T-helper 1 cell treated with Interleukin-12 subunit alpha and Interleukin-12 subunit beta and Interleukin-4 antibody, amounts not matched to agents 30 ng/mL and 1 ng/mL, for 36 hours (primary cell): ENCODE results near the gene POLR2F. TPM values are rescaled to one million over a fixed set of nuclear protein-coding genes. Genes with fewer than 3 reads are reported as not detected.

ENCODE experiments used
- intact Hi-C: fragments of 100-400 bp; cut with micrococcal nuclease; formaldehyde crosslinking; loops from one replicate; pipeline ENCODE4 v1.15.1; 2024
- total RNA-seq: library from RNA; stranded (reverse); gene quantifications from 2 replicates; pipeline ENCODE4 v1.2.3, GENCODE V29; 2022

The POLR2F gene
- total RNA-seq, 1 donor from 2014 or later = 71.7 TPM

DNA sequence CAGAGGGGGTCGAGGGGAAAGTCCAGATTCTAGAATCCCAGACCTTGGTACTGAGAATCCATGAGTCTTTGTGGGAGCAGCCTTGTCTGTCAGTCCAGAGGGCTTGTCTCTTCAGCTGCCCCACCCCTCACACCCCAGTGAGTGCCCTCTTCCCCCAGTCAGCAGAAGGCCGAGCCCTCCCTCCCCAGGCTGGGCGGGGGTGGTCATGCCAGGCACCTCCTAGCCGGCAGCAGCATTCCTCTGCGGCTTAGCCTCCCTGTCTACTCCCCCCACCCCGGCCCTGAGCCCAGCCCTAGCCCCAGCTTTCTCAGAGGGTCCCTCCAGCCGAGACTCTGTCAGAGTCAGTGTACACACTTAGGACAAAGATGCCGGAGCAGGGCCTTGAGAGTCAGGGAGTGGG lies 26.3 kb downstream of the POLR2F start:
- intact Hi-C loops = no loop called here

DNA sequence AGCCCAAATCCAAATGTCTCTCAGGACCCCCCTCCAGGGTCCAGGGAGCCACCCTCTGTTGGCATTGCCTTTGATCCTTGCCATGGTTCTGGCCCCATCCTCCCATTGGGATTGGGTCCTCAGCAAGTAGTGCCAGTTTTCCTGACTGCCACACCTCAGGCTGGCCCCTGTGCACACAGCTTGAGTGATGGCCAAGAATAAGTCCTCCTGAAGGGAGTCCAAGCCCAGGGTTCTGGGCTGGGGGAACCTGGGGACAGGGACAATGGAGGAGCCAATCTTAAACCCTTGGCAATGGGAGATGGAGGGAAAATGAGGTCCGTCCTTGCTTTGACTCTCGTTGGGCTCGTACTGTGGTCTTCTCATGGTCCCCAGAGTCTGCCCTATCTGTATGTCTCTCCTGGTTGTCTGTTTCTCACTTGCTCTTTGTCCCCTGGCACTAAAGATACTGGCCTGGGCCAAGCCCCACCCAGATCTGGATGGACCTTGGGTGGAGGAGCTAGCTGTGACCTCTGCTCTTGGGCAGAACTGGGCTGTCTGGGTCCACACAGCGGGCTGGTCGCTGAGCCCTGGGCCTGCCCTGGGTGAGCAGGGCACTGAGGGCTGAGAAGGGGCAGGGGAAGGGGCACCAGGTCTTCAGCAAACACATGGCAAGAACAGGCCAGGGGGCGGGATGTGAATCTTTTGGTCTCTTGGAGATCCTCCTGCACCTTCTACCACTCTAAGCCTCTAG lies 27.9 kb downstream of the POLR2F start:
- intact Hi-C loops = no loop called here

- intact Hi-C loops = no loop called here
Observed at GRCh38 chr22:37982151-37982785, 28.8 kb downstream of the POLR2F start.

- intact Hi-C loops = no loop called here
Observed at GRCh38 chr22:37982938-37983859, 29.7 kb downstream of the POLR2F start.

- intact Hi-C loops = no loop called here
Observed at GRCh38 chr22:37983860-37984791, 30.6 kb downstream of the POLR2F start, which contains the start of gene SOX10. Gene SOX10, minus strand, starts transcription at chr22:37984555. Its CDS starts 771 bp downstream, at chr22:37983784.

DNA sequence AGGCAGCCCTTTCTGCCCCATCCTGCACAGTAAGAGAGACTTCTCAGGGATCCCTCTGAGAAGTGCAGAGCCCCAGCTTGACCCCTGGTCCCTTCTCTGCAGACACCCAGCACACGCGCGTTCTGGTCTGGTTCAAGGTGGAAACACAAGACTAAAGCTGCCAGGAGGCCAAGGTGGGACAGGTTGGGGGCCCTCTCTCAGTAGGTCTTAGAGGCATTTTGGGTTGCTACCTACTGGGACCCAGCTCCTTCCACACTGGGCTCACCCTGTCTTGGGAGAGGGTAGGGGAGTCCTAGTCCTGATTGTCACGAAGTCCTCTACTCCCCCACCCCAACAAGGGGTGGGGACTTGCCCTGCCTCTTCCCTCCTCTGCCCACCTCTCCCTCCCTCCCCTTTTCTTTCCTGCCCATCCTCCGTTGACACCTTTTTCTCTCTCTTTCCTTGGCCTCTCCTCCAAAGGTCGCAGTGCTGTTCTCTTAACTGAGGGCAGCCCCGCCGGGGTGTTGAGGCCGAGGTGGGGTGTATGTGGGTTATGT lies 31.6 kb downstream of the POLR2F start:
- intact Hi-C loops = loop anchor here (5.0 kb wide), 1 partner anchor 82 kb away; no protein-coding TSS in a partner anchor

DNA sequence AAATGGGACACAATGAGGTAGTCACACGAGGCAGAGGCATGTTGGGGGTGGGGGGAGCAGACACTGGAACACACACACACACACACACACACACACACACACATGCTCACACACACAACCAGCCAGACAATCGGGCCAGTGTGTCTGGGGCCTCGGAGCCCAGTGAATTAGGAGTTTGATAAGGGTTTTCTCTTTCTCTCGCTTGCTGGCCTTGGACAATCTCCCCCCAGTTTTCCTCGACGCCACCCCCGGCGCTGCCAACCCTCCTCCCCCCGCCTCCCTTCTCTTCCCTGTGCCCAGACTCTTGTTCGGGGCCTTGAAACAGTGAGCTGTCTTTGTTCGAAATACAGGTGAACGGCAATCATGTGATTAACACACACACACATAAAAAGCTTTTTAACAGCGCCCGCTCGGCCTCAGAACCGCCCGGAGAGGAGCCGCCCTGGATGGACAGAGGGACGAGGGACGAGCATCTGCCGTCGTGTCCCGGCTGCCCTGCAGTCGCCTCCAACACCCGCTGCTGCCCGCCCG lies 32.3 kb downstream of the POLR2F start:
- intact Hi-C loops = loop anchor here (5.0 kb wide), 1 partner anchor 81 kb away; no protein-coding TSS in a partner anchor

- intact Hi-C loops = loop anchor here (5.0 kb wide), 1 partner anchor 81 kb away; no protein-coding TSS in a partner anchor
Observed at GRCh38 chr22:37986371-37986770, 32.9 kb downstream of the POLR2F start.

GRCh38 chr22:37989146-37990045 lies 35.9 kb downstream of the POLR2F start:
- intact Hi-C loops = loop anchor here (5.0 kb wide), 1 partner anchor 78 kb away; no protein-coding TSS in a partner anchor

GRCh38 chr22:37990301-37990700 lies 36.8 kb downstream of the POLR2F start:
- intact Hi-C loops = no loop called here

GRCh38 chr22:37990862-37991261 lies 37.4 kb downstream of the POLR2F start:
- intact Hi-C loops = no loop called here

DNA sequence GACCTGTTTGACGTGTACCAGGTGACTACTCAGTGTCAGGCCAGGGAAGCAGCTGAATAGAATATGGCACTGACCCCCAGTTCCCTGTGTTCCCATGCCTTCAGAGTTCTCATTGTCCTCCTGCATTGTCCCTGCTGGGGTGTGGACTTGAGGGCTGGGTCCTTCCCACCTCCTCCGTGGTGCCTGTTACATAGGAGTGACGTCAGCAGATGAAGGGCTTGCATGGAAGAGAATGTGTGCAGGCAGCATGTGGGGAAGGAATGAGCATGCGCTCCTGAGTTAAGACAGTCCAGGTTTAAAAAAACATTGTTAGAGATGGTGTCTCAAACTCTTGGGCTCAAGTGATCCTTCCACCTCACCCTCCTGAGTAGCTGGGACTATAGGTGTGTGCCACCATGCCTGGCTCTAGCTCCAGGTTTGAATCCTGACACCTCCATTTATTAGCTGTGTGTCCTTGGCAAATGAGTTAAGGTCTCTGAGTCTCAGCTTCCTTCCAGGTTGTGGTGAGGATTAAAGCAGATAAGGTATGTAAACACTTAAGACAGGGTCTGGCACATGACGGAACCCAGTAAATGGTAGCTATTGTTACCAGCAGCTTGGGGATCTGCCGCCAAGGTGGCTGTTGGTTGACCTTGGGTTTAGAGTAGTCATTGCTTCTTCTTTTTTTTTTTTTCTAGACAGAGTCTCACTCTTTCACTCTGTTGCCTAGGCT lies 38.4 kb downstream of the POLR2F start:
- intact Hi-C loops = no loop called here

DNA sequence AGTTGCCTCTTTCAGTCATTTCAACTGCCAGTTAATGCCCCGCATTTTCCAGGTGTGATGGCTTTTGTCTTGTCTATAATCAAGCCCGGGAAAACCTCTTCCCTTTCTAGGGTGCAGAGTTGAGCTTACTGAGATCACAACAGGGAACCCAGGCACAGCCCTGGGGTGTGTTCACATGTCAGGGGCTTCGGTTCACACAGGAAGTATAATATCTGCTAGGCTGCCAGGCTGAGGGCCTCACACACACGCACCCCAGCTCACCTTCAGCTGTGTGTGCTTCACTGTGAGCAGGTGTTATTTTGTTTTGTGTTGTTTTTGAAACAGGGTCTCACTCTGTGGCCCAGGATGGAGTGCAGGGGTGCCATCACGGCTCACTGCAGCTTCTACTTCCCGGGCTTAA lies 40.5 kb downstream of the POLR2F start:
- intact Hi-C loops = no loop called here

GRCh38 chr22:37994982-37995381 lies 41.5 kb downstream of the POLR2F start:
- intact Hi-C loops = no loop called here

GRCh38 chr22:37995460-37995859 lies 42.0 kb downstream of the POLR2F start:
- intact Hi-C loops = no loop called here

DNA sequence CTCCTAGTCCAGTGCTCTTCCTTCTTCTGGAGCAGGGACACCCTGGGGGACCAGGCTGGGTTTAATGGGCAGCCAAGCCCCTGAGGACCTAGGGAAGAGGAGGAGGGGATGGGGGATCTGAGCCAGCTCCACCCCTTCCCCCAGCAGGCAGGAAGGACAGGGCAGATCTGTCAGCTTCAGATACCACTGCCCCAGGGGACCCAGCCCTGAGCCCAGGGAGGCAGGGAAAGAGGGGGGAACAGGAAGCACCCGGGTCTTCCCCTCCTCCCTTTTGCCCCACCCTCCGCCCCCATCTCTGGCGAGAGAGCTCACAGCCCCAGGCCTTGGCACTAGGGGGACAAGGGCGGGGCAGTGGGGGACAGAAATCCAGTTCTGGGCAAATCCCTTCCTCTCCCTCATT lies 42.6 kb downstream of the POLR2F start:
- intact Hi-C loops = no loop called here

DNA sequence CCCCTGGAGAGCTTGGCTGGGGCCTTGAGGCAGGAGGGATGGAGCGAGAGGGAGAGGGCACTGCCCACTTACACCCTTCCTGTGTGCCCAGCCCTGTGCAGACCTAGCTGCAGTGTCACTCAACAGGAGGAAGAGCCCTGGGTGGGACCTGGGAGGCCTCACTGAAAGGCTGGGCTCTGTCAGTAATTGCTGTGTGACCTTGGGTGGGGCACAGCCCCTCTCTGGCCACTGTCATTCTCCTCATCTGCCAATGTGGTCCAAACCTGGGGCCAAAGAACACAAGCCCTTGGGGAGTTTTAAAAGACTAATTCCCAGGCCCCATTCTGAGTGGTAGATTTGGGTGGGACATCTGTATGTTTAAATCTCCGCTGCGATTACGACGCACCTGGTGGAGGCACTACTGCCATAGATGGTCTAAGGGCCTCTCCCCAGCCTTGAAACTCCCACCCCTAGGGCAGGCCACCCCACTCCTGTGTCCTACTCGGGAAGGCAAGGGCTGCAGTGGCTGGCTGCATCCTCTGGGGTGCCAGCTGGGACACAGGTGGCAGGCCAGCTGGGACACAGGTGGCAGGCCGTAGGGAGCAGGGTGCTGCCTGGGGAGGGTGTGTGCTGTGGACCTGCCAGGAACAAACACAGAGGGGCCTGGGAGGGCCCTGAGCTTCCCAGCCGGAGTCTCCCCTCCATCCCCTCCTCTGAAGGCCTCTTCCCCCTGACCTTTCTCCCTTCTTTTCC lies 43.2 kb downstream of the POLR2F start:
- intact Hi-C loops = no loop called here

DNA sequence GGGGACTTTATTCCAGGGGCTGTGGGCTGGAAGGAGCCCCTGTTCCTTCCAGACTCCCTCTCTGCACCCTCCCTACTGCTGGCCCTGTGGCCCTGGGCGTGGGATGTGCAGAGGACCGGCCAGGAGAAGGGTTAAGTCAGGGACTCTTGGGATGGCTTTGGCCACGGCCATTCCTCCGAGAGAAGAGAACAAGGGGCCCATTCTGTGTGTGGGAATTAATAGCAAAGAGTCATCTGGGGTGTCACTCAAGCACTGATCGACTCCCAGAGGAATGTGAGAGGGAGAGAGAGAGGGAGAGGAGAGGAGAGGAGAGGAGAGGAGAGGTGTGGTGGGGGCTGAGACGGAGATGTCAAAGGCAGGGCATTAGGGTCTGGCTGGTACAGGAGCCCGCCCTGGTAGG lies 45.0 kb downstream of the POLR2F start:
- intact Hi-C loops = no loop called here
